NCI-H2196 treated with DMSO at 0.1 percent for 48 hours (cell line): Measurements from ENCODE around the gene PTPN7.
"Not testable (repeated sequence)": the region's sequence is repeated elsewhere in the genome, so short reads cannot be mapped to it uniquely, and the experiment has no call there.

ENCODE experiments used
- DNase-seq: peaks from one replicate; lab custom pipeline; 2025; ENCODE audit not compliant: unreplicated experiment; lab: John Stamatoyannopoulos, UW

Gene PTPN7

GRCh38 chr1:202152399-202152798 lies 8.0 kb downstream of the PTPN7 start:
- DNase-seq: no peak

- no peak for DNase-seq
These were observed 9.4 kb downstream of the PTPN7 start for GRCh38 chr1:202151045-202151444.

GRCh38 chr1:202150602-202151001 lies 9.8 kb downstream of the PTPN7 start:
- DNase-seq: no peak

GRCh38 chr1:202150187-202150586 lies 10.2 kb downstream of the PTPN7 start:
- no peak for DNase-seq

GRCh38 chr1:202149566-202149965 lies 10.8 kb downstream of the PTPN7 start:
- DNase-seq: no peak

- DNase-seq: no peak
These were observed 12.0 kb downstream of the PTPN7 start for GRCh38 chr1:202148391-202148790.

- DNase-seq: no peak
These were observed 13.4 kb downstream of the PTPN7 start for GRCh38 chr1:202146993-202147392.

GRCh38 chr1:202146279-202146678 lies 14.1 kb downstream of the PTPN7 start:
- DNase-seq: no peak

GRCh38 chr1:202145744-202146140 lies 14.7 kb downstream of the PTPN7 start:
- DNase-seq: not testable (repeated sequence)

GRCh38 chr1:202145068-202145743 lies 15.2 kb downstream of the PTPN7 start:
- DNase-seq: no peak

GRCh38 chr1:202144402-202145067 lies 15.9 kb downstream of the PTPN7 start, which contains the start of gene ARL8A:
TSS of gene ARL8A (minus strand) at chr1:202144737. CDS start at chr1:202144572, 165 bp downstream.
- peak; percentile 23 for DNase-seq

GRCh38 chr1:202143768-202144401 lies 16.5 kb downstream of the PTPN7 start:
- DNase-seq: no peak

- no peak for DNase-seq
These were observed 17.2 kb downstream of the PTPN7 start for GRCh38 chr1:202143011-202143767.

GRCh38 chr1:202141468-202141867 lies 18.9 kb downstream of the PTPN7 start:
- not testable (repeated sequence) for DNase-seq

- no peak for DNase-seq
These were observed 19.6 kb downstream of the PTPN7 start for GRCh38 chr1:202140833-202141232.

GRCh38 chr1:202135221-202135721 lies 25.1 kb downstream of the PTPN7 start:
- DNase-seq: peak; percentile 58

GRCh38 chr1:202134645-202135172 lies 25.7 kb downstream of the PTPN7 start:
- no peak for DNase-seq

- DNase-seq: no peak
These were observed 26.4 kb downstream of the PTPN7 start for GRCh38 chr1:202133989-202134388.

- no peak for DNase-seq
These were observed 26.9 kb downstream of the PTPN7 start for GRCh38 chr1:202133496-202133895.

GRCh38 chr1:202133001-202133400 lies 27.4 kb downstream of the PTPN7 start:
- no peak for DNase-seq
